Fibroblast of villous mesenchyme (primary cell): Measurements from ENCODE around the gene COL23A1. TPM values are rescaled to one million over a fixed set of nuclear protein-coding genes. Genes with fewer than 3 reads are reported as not detected.

Source experiments
- DNase-seq: peaks from one replicate; pipeline ENCODE4 v3.0.0-alpha.2; 2010; ENCODE audit warnings: low read depth
- H3K4me3 ChIP-seq: 2 replicates; pipeline ENCODE4 v1.5.1; 2011; ENCODE audit warnings: low read depth, mild to moderate bottlenecking, low read length
- total RNA-seq: library from RNA; depleted of rRNA; stranded (reverse); fragments of >200 nt; gene quantifications from 2 replicates; pipeline ENCODE4 v1.2.3, GENCODE V29; 2012
- TF ChIP-seq, protein P1 (sequence below): IDR thresholded peaks from 2 replicates; pipeline ENCODE4 v1.5.1; 2012; ENCODE audit warnings: low read depth, mild to moderate bottlenecking, low read length; ENCODE audit not compliant: insufficient read depth

The COL23A1 gene
- total RNA-seq, 1 donor, result not detected

DNA sequence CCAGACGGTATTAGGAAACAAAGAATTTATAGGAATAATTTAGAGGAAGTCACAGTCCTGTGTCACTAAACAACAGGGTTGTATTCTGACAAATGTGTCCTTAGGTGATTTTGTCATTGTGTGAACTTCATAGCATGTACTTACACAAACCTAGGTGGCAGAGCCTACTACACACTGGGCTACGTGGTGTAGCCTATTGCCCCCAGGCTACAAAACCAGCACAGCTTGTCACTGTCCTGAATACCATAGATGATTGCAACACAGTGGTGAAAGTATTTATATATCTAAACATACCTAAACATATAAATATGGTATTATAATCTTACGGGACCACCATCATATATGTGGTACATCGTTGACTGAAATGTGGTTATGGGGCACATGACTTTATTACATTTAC, 69.3 kb downstream of the COL23A1 start:
- no peak overlapping the region for H3K4me3 ChIP-seq
- TF ChIP-seq, protein P1, sequence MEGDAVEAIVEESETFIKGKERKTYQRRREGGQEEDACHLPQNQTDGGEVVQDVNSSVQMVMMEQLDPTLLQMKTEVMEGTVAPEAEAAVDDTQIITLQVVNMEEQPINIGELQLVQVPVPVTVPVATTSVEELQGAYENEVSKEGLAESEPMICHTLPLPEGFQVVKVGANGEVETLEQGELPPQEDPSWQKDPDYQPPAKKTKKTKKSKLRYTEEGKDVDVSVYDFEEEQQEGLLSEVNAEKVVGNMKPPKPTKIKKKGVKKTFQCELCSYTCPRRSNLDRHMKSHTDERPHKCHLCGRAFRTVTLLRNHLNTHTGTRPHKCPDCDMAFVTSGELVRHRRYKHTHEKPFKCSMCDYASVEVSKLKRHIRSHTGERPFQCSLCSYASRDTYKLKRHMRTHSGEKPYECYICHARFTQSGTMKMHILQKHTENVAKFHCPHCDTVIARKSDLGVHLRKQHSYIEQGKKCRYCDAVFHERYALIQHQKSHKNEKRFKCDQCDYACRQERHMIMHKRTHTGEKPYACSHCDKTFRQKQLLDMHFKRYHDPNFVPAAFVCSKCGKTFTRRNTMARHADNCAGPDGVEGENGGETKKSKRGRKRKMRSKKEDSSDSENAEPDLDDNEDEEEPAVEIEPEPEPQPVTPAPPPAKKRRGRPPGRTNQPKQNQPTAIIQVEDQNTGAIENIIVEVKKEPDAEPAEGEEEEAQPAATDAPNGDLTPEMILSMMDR, result no peak
- DNase-seq, result no peak

GRCh38 chr5:178519804-178520203, 70.4 kb downstream of the COL23A1 start:
- TF ChIP-seq, protein P1, result no peak
- no peak overlapping the region for H3K4me3 ChIP-seq
- no peak for DNase-seq

GRCh38 chr5:178519155-178519554, 71.0 kb downstream of the COL23A1 start:
- TF ChIP-seq, protein P1, result no peak
- DNase-seq, result no peak
- H3K4me3 ChIP-seq, result no peak overlapping the region

GRCh38 chr5:178516504-178517235, 73.5 kb downstream of the COL23A1 start:
- no peak overlapping the region for H3K4me3 ChIP-seq
- no peak for DNase-seq
- TF ChIP-seq, protein P1, result no peak

- no peak overlapping the region for H3K4me3 ChIP-seq
- TF ChIP-seq, protein P1, result no peak
- no peak for DNase-seq
Observed at GRCh38 chr5:178515776-178516503, 74.3 kb downstream of the COL23A1 start.

GRCh38 chr5:178514851-178515418, 75.3 kb downstream of the COL23A1 start:
- TF ChIP-seq, protein P1, result no peak
- no peak for DNase-seq
- no peak overlapping the region for H3K4me3 ChIP-seq
